Urinary bladder (tissue), 4 donors: ENCODE measurements around the gene ARF5. TPM values are rescaled to one million over a fixed set of nuclear protein-coding genes. Genes with fewer than 3 reads are reported as not detected.
"Not testable (repeated sequence)": the region's sequence is repeated elsewhere in the genome, so short reads cannot be mapped to it uniquely, and the experiment has no call there.

ENCODE experiments used
- DNase-seq: peaks from one replicate; pipeline ENCODE4 v3.0.0-alpha.2; 2015; ENCODE audit errors: extremely low spot score
- H3K27ac ChIP-seq: one replicate; pipeline ENCODE4 v1.5.1; 2013; ENCODE audit warnings: low read depth, mild to moderate bottlenecking, moderate library complexity
- H3K36me3 ChIP-seq: one replicate; pipeline ENCODE4 v1.6.1; 2013; ENCODE audit warnings: mild to moderate bottlenecking, moderate library complexity; ENCODE audit not compliant: insufficient read depth
- H3K4me1 ChIP-seq: one replicate; pipeline ENCODE4 v1.6.1; 2013; ENCODE audit warnings: mild to moderate bottlenecking, moderate library complexity; ENCODE audit not compliant: insufficient read depth
- H3K4me3 ChIP-seq: one replicate; pipeline ENCODE4 v1.5.1; 2013; ENCODE audit warnings: low read depth, low read length
- WGBS: extraction: QIAGEN DNeasy Blood & Tissue Kit; methylation state at CpG from one replicate; pipeline ENCODE4 v1.1.7; 2013; 5-methylcytosine and 5-hydroxymethylcytosine counted together
- polyA plus RNA-seq: library from polyadenylated mRNA; stranded (reverse); fragments of 200-250 nt; gene quantifications from one replicate; pipeline ENCODE4 v1.2.3, GENCODE V29; 2013
- total RNA-seq: library from RNA; depleted of rRNA; stranded (reverse); fragments of >200 nt; gene quantifications from one replicate; pipeline ENCODE4 v1.2.3, GENCODE V29; 2014
- donor health status: healthy with polysubstance abuse.
- donor health status: healthy.

Gene ARF5
- total RNA-seq (66.0 TPM), polyA plus RNA-seq (187 TPM)

GRCh38 chr7:127588019-127588696 lies at the start of gene ARF5:
ARF5 (plus strand) TSS chr7:127588411; CDS start chr7:127588499, 88 bp downstream.
- peaks cover 4% of the 10 kb centered on the region for H3K36me3 ChIP-seq
- WGBS: under 1% methylated on average over 77 of the region's 77 CpGs
- peak; percentile 48 for DNase-seq
- H3K4me1 ChIP-seq: peaks cover 5% of the 10 kb centered on the region
- peak within 1 kb of the TSS; percentile 98 for H3K4me3 ChIP-seq
- H3K27ac ChIP-seq: peak within 1 kb of the TSS; percentile 85

GRCh38 chr7:127539116-127539515 lies 49.1 kb upstream of the ARF5 start:
- no peaks in the 10 kb centered on the region for H3K4me1 ChIP-seq
- H3K36me3 ChIP-seq: no peaks in the 10 kb centered on the region
- DNase-seq: no peak
- H3K27ac ChIP-seq: no peak overlapping the region
- no peak overlapping the region for H3K4me3 ChIP-seq
- WGBS: 80% methylated on average over 9 of the region's 9 CpGs

- not testable (repeated sequence) for DNase-seq, H3K4me1 ChIP-seq, H3K27ac ChIP-seq, H3K36me3 ChIP-seq, H3K4me3 ChIP-seq
- WGBS: 77% methylated on average over 8 of the region's 10 CpGs
These were observed 47.8 kb upstream of the ARF5 start for GRCh38 chr7:127540461-127540860.

- 76% methylated on average over 4 of the region's 4 CpGs for WGBS
- Histone ChIP-seq H3K4me1 (no peaks in the 10 kb centered on the region), H3K27ac (no peak overlapping the region), H3K36me3 (no peaks in the 10 kb centered on the region), H3K4me3 (no peak overlapping the region)
- no peak for DNase-seq
These were observed 46.7 kb upstream of the ARF5 start for GRCh38 chr7:127541548-127541947.

- no peak for DNase-seq
- Histone ChIP-seq H3K36me3 (no peaks in the 10 kb centered on the region), H3K4me3 (no peak overlapping the region), H3K27ac (no peak overlapping the region), H3K4me1 (no peaks in the 10 kb centered on the region)
- 78% methylated on average over 1 of the region's 1 CpG for WGBS
These were observed 41.9 kb upstream of the ARF5 start for GRCh38 chr7:127546313-127546712.

- no peak overlapping the region for H3K27ac ChIP-seq
- no peaks in the 10 kb centered on the region for H3K4me1 ChIP-seq
- 49% methylated on average over 1 of the region's 1 CpG for WGBS
- no peaks in the 10 kb centered on the region for H3K36me3 ChIP-seq
- no peak overlapping the region for H3K4me3 ChIP-seq
- no peak for DNase-seq
These were observed 38.0 kb upstream of the ARF5 start for GRCh38 chr7:127550247-127550646.

- H3K4me3 ChIP-seq: no peak overlapping the region
- no peak overlapping the region for H3K27ac ChIP-seq
- H3K4me1 ChIP-seq: no peaks in the 10 kb centered on the region
- no peaks in the 10 kb centered on the region for H3K36me3 ChIP-seq
- no peak for DNase-seq
- 83% methylated on average over 4 of the region's 4 CpGs for WGBS
These were observed 36.3 kb upstream of the ARF5 start for GRCh38 chr7:127551941-127552340.

- DNase-seq: no peak
- WGBS: 84% methylated on average over 2 of the region's 2 CpGs
- Histone ChIP-seq H3K36me3 (no peaks in the 10 kb centered on the region), H3K4me3 (no peak overlapping the region), H3K4me1 (no peaks in the 10 kb centered on the region), H3K27ac (no peak overlapping the region)
These were observed 31.8 kb upstream of the ARF5 start for GRCh38 chr7:127556404-127556803.

- Histone ChIP-seq H3K27ac (no peak overlapping the region), H3K36me3 (no peaks in the 10 kb centered on the region), H3K4me3 (no peak overlapping the region), H3K4me1 (no peaks in the 10 kb centered on the region)
- WGBS: 67% methylated on average over 2 of the region's 2 CpGs
- DNase-seq: no peak
These were observed 30.4 kb upstream of the ARF5 start for GRCh38 chr7:127557803-127558202.

GRCh38 chr7:127566242-127566641 lies 22.0 kb upstream of the ARF5 start:
- Histone ChIP-seq H3K36me3 (no peaks in the 10 kb centered on the region), H3K4me3 (no peak overlapping the region), H3K27ac (no peak overlapping the region), H3K4me1 (no peaks in the 10 kb centered on the region)
- WGBS: 71% methylated on average over 3 of the region's 3 CpGs
- no peak for DNase-seq

- not testable (repeated sequence) for DNase-seq, H3K4me1 ChIP-seq, H3K4me3 ChIP-seq, H3K36me3 ChIP-seq, H3K27ac ChIP-seq
- WGBS: no CpG with 5 or more reads among the region's 3 CpGs
These were observed 20.2 kb upstream of the ARF5 start for GRCh38 chr7:127568034-127568433.

GRCh38 chr7:127571741-127572505 lies 16.3 kb upstream of the ARF5 start:
- Histone ChIP-seq H3K4me1 (no peaks in the 10 kb centered on the region), H3K36me3 (no peaks in the 10 kb centered on the region), H3K27ac (no peak overlapping the region), H3K4me3 (no peak overlapping the region)
- WGBS: 71% methylated on average over 3 of the region's 3 CpGs
- no peak for DNase-seq

GRCh38 chr7:127578036-127578684 lies 10.1 kb upstream of the ARF5 start:
- DNase-seq: no peak
- H3K27ac ChIP-seq: no peak overlapping the region
- H3K4me3 ChIP-seq: no peak overlapping the region
- no peaks in the 10 kb centered on the region for H3K36me3 ChIP-seq
- H3K4me1 ChIP-seq: no peaks in the 10 kb centered on the region
- 57% methylated on average over 5 of the region's 5 CpGs for WGBS
